K562 (cell line): ENCODE results near the gene GRB2. TPM values are rescaled to one million over a fixed set of nuclear protein-coding genes. Genes with fewer than 3 reads are reported as not detected.

ENCODE experiments used
- E2F8 ChIP-seq: fragments of 450-650 bp; IDR thresholded peaks from 2 replicates; pipeline ENCODE4 v1.7.1; 2018; ENCODE audit warnings: mild to moderate bottlenecking, low read depth; ENCODE audit not compliant: partially characterized antibody
- HDAC3 ChIP-seq: fragments of 450-650 bp; IDR thresholded peaks from 2 replicates; pipeline ENCODE4 v1.6.1; 2018; ENCODE audit warnings: borderline replicate concordance, mild to moderate bottlenecking, moderate library complexity; ENCODE audit not compliant: partially characterized antibody
- HES1 ChIP-seq: fragments of 450-650 bp; IDR thresholded peaks from 2 replicates; pipeline ENCODE4 v1.6.1; 2016; ENCODE audit warnings: low read depth, mild to moderate bottlenecking, moderate library complexity
- PHTF2 ChIP-seq: fragments of 250-450 bp; sonication (Bioruptor Pico); IDR thresholded peaks from 2 replicates; pipeline ENCODE4 v1.5.0; 2021; ENCODE audit warnings: mild to moderate bottlenecking
- POLR3G ChIP-seq: IDR thresholded peaks from 2 replicates; pipeline ENCODE4 v1.6.1; 2011; ENCODE audit not compliant: insufficient read length, insufficient replicate concordance; ENCODE audit errors: extremely low read depth
- RFX1 ChIP-seq: fragments of 450-650 bp; IDR thresholded peaks from 2 replicates; pipeline ENCODE4 v1.6.1; 2016; ENCODE audit warnings: mild to moderate bottlenecking, moderate library complexity
- SIX5 ChIP-seq, 2 experiments: IDR thresholded peaks; 2 replicates each; pipeline ENCODE4 v1.6.1; 2011; ENCODE audit warnings: low read length in 2 of 2, borderline replicate concordance in 1 of 2, low read depth in 1 of 2, mild to moderate bottlenecking in 1 of 2, moderate library complexity in 1 of 2; ENCODE audit not compliant: insufficient read depth in 1 of 2
- TAF7 ChIP-seq: fragments of 450-650 bp; IDR thresholded peaks from 2 replicates; pipeline ENCODE4 v1.6.1; 2016; ENCODE audit warnings: missing genetic modification characterization, missing compliant biosample characterization
- ZBTB34 ChIP-seq: fragments of 250-450 bp; sonication (Bioruptor Pico); IDR thresholded peaks from 2 replicates; pipeline ENCODE4 v1.8.0; 2021; ENCODE audit warnings: mild to moderate bottlenecking, moderate library complexity
- polyA plus RNA-seq, 8 experiments: library from polyadenylated mRNA; depleted of rRNA in 4 of 8; stranded (reverse) in 5 of 8; unstranded in 3 of 8; fragments of >200 nt; fragmentation: Nextera tagmentation in 2 of 8; fragmentation: Illumina TruSeq in 1 of 8; extraction: Ambion mirVana in 2 of 8; extraction: Trizol in 1 of 8; gene quantifications; 2 replicates each; pipeline versions ENCODE4 v1.2.1 to v1.2.3, GENCODE V29; 2011 to 2014; ENCODE audit warnings: inconsistent platforms in 1 of 8, missing spikeins in 1 of 8
- total RNA-seq, 7 experiments: library from RNA; depleted of rRNA in 6 of 7; stranded (reverse); fragments of >200 nt in 6 of 7; fragmentation: Illumina TruSeq in 2 of 7; extraction: Trizol in 2 of 7; gene quantifications; 2 replicates each; pipeline versions ENCODE4 v1.2.1 to v1.2.3, GENCODE V29; 2011 to 2021; ENCODE audit warnings: low replicate concordance in 1 of 7
- TF ChIP-seq, protein P1 (sequence below): fragments of 450-650 bp; formaldehyde crosslinking; IDR thresholded peaks from 2 replicates; pipeline ENCODE4 v1.4.0; 2020; ENCODE audit warnings: mild to moderate bottlenecking, moderate library complexity
- TF ChIP-seq, protein P2 (sequence below): sonication (generic); formaldehyde crosslinking; IDR thresholded peaks from 2 replicates; pipeline ENCODE4 v1.4.0; 2020; ENCODE audit warnings: mild to moderate bottlenecking, missing genetic modification reagents
- TF ChIP-seq, protein P3 (sequence below): fragments of 450-650 bp; conservative IDR thresholded peaks from 2 replicates; pipeline ENCODE4 v1.6.1; 2016; ENCODE audit warnings: missing genetic modification characterization, low read depth, mild to moderate bottlenecking, missing compliant biosample characterization, moderate library complexity

The GRB2 gene
- total and polyA plus RNA-seq, 9 of the 15 experiments (the other 6 are each of a cell fraction or from before 2014, with no cell fraction given), result 57.2 to 136 (median 84.8) TPM

DNA sequence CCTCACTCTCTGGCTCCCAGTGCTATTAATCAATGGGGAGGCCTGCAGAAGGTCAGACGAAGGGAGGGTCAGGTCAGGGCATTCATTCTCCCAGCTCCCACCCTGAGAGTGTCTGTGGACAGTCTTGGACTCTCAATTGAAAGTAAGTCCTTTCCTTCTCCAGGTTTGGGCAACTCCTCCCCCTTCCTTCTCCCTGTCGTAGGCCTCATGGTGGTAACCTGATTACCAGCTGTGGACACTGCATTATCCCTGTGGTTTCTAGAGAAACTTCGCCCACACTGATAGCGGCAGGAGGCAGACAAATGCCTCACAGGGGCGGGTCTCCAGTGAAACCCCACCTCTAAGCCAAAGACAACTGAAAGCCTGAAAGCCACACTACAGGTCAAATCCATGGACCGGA lies 58.6 kb downstream of the GRB2 start (continued):
- TF ChIP-seq, protein P1, sequence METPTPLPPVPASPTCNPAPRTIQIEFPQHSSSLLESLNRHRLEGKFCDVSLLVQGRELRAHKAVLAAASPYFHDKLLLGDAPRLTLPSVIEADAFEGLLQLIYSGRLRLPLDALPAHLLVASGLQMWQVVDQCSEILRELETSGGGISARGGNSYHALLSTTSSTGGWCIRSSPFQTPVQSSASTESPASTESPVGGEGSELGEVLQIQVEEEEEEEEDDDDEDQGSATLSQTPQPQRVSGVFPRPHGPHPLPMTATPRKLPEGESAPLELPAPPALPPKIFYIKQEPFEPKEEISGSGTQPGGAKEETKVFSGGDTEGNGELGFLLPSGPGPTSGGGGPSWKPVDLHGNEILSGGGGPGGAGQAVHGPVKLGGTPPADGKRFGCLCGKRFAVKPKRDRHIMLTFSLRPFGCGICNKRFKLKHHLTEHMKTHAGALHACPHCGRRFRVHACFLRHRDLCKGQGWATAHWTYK (CRISPR knock-in tag), result 0 out of 2 replicates have a peak, but pooled peaks have one; percentile 44
- no peak for TF ChIP-seq TAF7 (tag)
- no peak for TF ChIP-seq RFX1
- no peak for TF ChIP-seq POLR3G
- TF ChIP-seq ZBTB34, result no peak
- no peak for TF ChIP-seq E2F8
- TF ChIP-seq SIX5 (IDR thresholded peaks at IDR 0.05; ENCODE audit: borderline replicate concordance in 1 of 2, insufficient read depth in 1 of 2, low read depth in 1 of 2, low read length in 2 of 2), result no peak
- TF ChIP-seq HES1, result peak; percentile 65; the same call in 1 of the 2 replicates
- TF ChIP-seq HDAC3, result no peak
- TF ChIP-seq PHTF2 (CRISPR knock-in tag), result no peak
- TF ChIP-seq, protein P2, sequence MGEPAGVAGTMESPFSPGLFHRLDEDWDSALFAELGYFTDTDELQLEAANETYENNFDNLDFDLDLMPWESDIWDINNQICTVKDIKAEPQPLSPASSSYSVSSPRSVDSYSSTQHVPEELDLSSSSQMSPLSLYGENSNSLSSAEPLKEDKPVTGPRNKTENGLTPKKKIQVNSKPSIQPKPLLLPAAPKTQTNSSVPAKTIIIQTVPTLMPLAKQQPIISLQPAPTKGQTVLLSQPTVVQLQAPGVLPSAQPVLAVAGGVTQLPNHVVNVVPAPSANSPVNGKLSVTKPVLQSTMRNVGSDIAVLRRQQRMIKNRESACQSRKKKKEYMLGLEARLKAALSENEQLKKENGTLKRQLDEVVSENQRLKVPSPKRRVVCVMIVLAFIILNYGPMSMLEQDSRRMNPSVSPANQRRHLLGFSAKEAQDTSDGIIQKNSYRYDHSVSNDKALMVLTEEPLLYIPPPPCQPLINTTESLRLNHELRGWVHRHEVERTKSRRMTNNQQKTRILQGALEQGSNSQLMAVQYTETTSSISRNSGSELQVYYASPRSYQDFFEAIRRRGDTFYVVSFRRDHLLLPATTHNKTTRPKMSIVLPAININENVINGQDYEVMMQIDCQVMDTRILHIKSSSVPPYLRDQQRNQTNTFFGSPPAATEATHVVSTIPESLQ (CRISPR knock-in tag), result no peak
- TF ChIP-seq, protein P3, sequence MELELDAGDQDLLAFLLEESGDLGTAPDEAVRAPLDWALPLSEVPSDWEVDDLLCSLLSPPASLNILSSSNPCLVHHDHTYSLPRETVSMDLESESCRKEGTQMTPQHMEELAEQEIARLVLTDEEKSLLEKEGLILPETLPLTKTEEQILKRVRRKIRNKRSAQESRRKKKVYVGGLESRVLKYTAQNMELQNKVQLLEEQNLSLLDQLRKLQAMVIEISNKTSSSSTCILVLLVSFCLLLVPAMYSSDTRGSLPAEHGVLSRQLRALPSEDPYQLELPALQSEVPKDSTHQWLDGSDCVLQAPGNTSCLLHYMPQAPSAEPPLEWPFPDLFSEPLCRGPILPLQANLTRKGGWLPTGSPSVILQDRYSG (tag), result no peak
